Right renal cortex interstitium (tissue), 3 donors: Measurements from ENCODE around the gene SAMD14. TPM values are rescaled to one million over a fixed set of nuclear protein-coding genes. Genes with fewer than 3 reads are reported as not detected.

ENCODE experiments used
- DNase-seq, 3 donors: peaks; one replicate each; pipeline ENCODE4 v3.0.0-alpha.2; 2013; ENCODE audit warnings: low read depth in 3 of 3, low spot score in 2 of 3
- polyA plus RNA-seq, 3 donors: library from polyadenylated mRNA; unstranded; fragments of 120-200 nt; gene quantifications; one replicate each; pipeline ENCODE4 v1.2.1, GENCODE V29; 2013; ENCODE audit not compliant: insufficient read length in 3 of 3

The SAMD14 gene
- polyA plus RNA-seq, 3 donors: 11.0 to 12.2 (median 12.1) TPM

GRCh38 chr17:50135316-50136095 is 5.5 kb upstream of the SAMD14 start:
- no peak for DNase-seq

DNA sequence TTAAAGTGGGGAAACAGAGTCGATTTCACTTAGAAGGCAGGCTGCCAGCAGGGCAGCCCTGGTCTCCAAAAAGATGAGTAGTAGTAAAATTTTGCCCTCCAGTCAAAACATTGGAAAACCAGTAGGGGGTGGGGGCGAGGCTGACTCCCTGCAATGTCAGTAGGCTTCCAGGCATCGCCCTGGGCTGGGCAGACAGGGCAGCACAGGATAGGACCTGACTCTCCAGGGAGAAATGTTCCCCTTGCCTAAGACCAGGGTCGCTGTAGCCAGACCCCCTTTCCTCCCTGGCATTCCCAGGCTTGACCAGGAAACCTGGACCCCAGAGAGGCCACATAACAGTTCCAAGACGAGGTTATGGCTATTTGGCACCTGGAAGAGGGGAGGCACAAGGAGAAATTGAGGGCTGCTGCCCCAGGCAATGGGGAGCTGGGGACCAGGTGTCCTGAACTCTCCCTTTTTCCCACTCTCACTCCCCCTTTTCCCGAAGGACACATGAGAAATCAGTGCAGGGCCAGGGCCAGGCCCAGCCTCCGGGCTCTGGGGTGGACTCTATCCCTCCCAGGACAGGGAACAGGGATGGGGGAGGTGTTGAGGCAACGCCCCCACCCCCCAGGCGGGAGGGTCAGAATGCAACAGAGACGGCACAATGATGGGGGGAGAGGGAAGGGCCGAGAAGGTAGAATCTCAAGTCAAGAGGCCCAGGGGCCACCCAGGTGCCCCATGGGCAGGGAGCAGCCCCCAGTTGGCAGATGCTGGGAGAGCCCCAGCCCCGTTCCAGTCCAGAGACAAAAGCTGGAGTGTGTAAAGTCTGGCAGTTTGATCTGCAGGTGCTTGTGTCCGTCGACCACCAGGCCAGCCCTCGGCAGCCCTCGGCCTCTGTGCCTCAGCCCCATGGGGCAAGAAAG is 4.5 kb upstream of the SAMD14 start:
- no peak for DNase-seq

DNA sequence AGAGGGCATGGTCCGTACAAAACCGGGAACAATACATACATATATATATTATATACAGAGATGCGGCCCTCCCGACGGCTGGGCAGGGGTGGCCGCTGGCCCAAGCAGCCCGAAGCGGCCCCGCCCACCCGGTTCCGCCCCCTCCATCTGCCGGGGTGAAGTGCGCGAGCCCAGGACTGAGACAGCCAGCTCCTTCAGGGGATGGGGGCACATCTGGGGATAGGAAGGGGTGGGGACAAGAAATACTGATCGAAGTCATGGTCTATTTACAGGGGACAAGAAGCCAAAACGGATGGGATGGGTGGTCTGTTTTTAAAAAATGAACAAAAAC is 3.8 kb upstream of the SAMD14 start:
- DNase-seq: no peak

DNA sequence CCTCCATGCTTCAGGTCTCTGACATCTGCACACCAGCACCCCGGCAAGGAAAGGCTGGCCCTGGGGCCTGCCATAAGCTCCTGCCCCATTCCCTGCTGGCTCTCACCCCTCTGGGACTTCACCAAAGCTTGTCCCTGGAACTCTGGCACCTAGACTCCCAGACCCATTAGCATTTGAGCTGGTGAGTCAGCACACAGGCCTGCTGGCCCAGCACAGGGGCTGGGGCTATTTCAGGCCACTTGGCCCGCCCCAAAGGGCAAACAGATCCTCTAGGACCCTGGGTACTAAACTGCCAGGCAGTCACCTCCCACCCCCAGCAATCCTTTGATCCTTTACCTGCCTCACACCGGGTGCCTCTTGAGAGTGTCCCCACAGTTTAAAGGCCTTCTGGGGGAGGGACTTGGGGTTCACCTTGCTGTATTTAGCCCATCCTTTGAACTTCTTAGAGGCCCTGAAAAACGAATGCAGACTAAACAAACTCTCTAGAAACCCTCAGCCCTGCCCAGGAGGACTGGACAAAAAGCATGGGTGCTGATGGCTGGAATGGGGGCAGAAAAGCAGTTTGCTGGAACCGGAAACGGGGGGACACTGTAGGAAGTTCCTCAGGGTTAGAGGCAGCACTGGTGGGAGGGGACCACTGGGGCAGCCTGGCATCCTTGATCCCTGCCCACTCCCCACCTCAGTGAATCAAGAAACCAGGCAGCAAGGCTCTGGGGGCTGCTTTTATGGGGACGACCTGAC is 3.2 kb upstream of the SAMD14 start:
- no peak for DNase-seq

DNA sequence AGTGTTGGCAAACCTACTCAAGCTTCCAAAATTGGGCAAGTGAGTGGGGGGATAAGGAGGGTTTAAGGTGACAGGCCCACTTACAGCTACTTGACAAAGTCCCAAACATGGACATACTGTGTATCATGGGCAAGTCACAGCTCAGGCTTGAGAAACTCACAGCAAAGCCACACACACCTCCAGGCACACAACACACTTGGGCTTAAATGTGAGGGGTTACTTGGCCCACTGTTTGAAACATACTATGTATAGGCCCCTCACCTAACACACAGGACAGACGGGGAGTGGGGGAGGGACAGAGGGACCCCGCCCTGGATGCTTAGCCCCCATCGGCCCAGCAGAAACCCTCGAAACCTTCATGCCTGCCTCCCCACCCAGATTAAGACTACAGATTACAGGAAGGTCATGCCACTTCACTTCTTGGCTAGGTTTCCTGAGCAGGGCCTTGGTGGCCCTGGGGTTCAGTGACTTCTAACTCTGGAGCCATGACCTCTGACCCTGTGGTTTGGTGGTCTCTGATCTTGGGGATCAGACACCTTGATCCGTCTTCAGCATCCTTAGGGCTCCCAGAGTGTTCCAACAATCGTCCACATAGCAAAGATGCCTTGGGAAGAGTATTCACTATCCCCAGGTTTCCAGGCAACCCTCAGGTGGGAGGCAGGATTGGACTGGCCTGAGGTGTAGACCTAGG is 2.3 kb upstream of the SAMD14 start:
- DNase-seq: no peak

- DNase-seq: no peak
Measured at GRCh38 chr17:50130559-50131305, 772 bp upstream of the SAMD14 start.

GRCh38 chr17:50129353-50129727 is 620 bp downstream of the SAMD14 start:
- no peak for DNase-seq

DNA sequence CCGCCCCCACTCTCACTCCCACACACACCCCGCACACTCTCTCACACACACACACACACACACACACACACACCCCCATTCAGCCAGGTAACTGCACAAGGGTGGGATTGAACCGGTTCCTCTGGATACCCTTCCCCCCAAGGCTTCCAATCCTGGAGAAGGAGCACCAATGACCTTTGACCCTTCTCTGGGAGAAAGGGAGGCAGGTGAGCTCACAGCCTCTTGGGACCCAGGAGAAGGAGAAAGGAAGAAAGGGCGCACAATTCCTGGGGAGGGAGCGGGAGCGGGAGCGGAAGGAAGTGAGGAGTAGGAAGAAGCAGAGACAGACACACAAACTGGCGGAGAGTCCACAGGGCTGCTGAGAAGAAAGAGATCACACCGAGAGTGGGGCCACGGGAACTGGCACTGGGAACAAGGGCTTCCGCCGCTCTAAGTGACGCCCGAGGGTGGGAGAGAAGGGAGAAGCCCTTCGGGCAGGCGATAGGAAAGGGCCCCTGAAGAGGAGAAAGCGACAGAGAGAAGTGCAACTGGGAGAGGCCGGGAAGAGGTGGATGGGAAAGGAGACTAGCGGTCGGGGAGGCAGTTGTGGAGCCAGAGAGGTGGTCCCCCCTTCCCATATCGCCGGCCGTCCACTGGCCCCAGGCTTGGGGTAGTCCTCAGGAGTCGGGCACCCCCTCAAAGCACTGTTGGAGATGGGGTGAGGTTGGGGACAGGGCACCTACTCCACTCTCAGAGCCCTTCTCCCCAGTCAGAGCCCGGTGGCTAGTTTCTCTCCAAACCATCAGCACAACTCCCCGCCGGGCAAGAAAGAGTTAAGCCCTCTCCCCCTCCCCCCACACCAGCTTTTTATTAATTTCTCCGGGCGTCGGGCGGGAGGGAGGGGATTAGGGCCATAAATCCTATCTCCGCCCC is 1.3 kb downstream of the SAMD14 start:
- no peak for DNase-seq

DNA sequence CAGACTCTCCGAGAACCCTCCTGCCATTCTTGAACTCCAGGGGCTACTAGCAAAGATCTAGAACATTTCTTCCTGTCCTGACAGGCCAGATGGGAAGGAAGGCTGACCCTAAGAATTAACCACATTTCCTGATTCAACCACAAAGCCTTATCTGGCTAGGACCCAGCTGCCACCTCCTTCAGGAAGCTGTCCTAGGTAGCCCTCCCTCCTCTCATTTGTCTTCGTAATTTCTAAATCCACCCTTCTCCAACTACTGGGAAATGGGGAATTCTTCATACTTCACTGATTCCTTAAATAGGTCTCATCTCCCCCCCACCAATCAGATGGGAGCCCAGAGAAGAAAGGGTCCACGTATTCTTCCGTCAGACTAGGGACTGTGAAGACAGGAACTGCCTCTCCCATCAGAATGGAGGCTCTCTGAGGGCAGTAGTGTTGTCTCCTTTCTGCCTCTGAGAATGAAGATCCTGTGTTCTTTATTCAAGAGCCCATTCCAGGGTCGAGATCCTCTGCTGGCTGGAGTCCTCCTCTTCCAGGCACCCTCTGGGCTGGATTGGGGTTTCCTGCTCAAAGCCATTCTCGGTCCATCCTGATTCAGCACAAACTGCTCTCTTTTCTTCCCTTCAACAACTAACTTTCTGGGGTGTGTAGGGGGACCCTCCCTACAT is 2.1 kb downstream of the SAMD14 start:
- no peak for DNase-seq

- no peak for DNase-seq
Measured at GRCh38 chr17:50125420-50125997, 4.5 kb downstream of the SAMD14 start.

- DNase-seq: no peak
Measured at GRCh38 chr17:50123649-50124349, 6.2 kb downstream of the SAMD14 start.

DNA sequence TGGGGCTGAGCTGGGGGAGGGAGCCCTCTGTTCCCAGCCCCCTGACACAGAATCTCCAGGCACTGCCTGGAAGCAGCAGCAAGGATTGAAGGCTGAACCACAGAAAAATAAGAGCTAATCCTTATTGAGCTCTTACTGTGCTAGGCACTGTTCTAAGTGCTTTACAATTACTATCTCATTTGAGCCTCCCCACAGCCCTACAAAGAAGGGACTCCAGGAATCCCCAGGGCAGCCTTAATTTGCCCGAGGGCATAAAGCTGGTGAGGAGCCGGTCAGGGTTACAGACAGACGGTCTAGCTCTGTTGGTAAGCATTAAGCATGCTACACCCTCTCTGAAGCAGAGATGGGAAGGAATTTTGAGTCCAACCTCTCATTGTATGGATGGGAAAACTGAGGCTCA is 7.0 kb downstream of the SAMD14 start:
- no peak for DNase-seq

GRCh38 chr17:50120475-50121253 is 9.3 kb downstream of the SAMD14 start:
- DNase-seq: no peak

DNA sequence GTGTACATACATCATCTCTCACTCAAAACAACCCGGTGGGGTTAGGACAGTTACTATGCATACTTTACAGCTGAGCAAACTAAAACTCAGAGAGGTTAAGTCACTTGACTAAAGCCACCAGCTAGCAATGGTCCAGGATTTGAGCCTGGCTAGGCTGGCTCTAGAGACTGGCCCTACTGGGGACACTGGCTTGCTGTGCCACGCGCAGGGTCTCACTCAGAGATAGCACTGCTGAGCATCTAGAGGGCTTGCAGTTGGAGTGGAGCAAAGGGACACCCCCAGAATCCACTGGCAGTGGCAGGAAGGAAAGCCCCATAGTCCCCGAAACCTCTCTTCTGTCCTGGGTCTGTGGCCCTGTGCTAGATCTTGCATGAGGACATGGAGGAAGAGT is 11.1 kb downstream of the SAMD14 start:
- no peak for DNase-seq

DNA sequence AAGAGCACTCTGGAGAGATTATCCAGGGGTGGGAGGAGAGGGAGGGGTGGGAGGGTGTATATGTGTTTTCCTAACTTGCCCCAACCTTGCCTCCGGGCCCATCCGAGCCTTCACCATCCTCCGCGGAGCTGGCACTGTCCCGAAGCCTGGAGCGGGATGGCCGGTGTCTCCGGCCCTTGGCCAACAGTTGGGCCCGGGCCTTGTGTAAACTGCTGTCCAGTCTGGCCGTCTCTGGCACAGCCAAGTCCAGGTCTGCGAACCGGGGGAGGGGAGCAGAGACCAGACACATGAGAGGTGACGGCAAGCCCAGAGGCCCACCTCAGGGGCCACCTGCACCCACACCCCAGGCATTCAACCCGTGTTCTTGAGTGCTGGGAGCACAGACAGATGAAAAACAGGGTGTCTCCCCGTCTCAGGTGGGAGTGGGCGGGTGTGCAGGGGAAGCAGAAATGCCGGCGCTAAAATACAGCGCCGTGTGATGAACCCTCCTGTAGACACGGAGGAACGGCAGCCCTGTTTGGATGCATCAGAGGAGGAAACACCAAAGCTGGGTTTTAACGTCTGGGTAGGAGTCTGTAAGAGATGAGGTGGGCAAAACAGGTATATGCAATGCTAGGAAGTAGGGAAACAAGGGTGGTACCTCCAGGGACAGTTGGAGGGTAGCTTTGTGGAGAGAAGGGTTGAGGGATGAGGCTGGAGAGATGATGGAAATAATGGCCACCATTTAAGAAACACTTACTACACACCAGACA is 11.7 kb downstream of the SAMD14 start:
- DNase-seq: no peak
